ENCODE data around the gene NIF3L1.

NIF3L1 gene

DNA sequence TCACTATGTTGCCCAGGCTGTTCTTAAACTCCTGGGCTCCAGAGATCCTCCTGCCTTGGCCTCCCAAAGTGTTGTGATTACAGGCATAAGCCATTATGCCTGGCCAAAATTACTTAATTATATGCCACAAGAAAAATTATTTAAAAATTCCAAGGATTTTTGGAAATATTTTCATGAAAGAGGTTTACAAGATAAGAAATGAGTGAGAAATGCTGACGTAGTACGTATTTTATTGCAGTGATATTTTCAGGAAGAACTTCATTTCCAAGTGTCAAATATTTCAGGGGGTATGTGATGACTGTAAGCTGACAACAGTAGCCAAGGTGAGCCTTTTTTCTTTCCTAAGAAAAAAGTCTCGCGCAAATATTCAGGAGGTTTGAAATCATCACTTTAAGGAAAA lies 20.8 kb downstream of the NIF3L1 start:
- peaks cover 56% of the 10 kb centered on the region for H3K36me3 ChIP-seq (replicated peaks)
- no peak overlapping the region for H3K4me3 ChIP-seq
- DNase-seq (ENCODE audit: low spot score in 2 of 2), result no peak
- H3K9me3 ChIP-seq, result no peaks in the 10 kb centered on the region
- no peaks in the 10 kb centered on the region for H3K27me3 ChIP-seq (ENCODE audit: low read depth)
- no peaks in the 10 kb centered on the region for H3K4me1 ChIP-seq
- in situ Hi-C loops (cut with MboI; ENCODE audit: low sequenced_read_pairs), result loop anchor here (10.0 kb wide), 1 partner anchor 265 kb away; no protein-coding TSS in a partner anchor

DNA sequence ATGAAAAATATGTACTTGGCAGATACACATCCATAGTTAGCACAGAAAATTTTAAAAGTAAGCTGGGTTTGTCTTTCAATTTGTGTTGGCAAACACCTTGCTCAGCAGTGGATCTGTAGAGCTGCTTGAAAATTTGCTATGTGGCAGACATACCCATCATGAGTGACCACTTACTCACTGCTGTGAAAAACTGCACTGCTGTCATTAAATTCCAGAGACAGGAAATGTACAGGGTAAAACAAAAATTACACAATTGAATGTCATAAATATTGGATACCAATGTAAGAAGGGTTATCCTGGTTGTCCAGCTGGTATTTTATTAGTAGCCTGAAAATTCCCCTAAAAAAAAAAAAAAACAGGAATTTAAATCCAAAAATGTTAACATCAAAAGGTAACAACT lies 24.5 kb downstream of the NIF3L1 start:
- no peak overlapping the region for H3K4me3 ChIP-seq
- no peaks in the 10 kb centered on the region for H3K27me3 ChIP-seq (ENCODE audit: low read depth)
- in situ Hi-C loops (cut with MboI; ENCODE audit: low sequenced_read_pairs), result no loop called here
- peaks cover 66% of the 10 kb centered on the region for H3K36me3 ChIP-seq (replicated peaks)
- no peaks in the 10 kb centered on the region for H3K9me3 ChIP-seq
- no peak for DNase-seq (ENCODE audit: low spot score in 2 of 2)
- H3K4me1 ChIP-seq, result no peaks in the 10 kb centered on the region

GRCh38 chr2:200922439-200922838 lies 33.3 kb downstream of the NIF3L1 start:
- Histone ChIP-seq H3K36me3 (replicated peaks) (peaks cover 76% of the 10 kb centered on the region), H3K4me3 (no peak overlapping the region), H3K27me3 (ENCODE audit: low read depth) (no peaks in the 10 kb centered on the region), H3K4me1 (0 out of 2 replicates have a peak, but pooled peaks cover 2% of the 10 kb centered on the region), H3K9me3 (no peaks in the 10 kb centered on the region)
- DNase-seq (ENCODE audit: low spot score in 2 of 2), result no peak
- in situ Hi-C loops (cut with MboI; ENCODE audit: low sequenced_read_pairs), result no loop called here

DNA sequence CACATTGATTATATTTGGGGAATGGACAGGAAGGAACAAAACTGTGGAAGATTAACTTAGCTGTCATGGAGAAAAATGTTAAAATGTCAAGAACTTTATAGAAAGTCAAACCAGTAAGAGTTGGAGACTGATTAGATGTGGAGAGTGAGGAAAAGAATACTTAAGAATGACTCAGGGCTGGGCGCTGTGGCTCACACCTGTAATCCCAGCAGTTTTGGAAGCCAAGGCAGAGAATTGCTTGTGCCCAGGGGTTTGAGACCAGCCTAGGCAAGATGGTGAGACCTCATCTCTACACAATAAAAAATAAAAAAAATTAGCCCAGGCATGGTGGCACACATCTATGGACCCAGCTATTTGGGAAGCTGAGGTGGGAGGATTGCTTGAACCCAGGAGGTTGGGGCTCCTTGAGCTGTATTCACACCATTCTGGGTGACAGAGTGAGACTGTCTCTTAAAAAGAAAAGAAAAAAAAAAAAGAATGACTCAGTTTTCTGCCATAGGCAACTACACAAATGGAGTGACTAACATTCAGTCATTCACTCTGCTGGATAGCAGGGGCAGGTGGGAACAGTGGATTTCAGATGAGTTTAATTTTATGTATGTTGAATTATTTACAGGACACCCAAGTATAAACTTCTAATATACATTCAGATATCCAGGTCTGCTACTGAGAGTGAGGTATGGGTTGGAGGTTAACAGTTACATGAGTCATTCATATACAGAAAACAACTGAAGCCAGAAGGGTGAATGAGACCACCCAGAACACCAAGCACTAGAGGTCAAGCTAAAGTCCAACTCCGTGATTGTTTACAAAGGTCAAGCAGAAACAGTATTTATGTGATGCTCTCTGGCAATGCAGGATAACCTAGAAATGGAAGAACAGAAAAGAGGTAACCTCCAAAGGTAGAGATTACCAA lies 40.4 kb downstream of the NIF3L1 start:
- Histone ChIP-seq H3K36me3 (replicated peaks) (peaks cover 62% of the 10 kb centered on the region), H3K4me1 (no peaks in the 10 kb centered on the region), H3K9me3 (no peaks in the 10 kb centered on the region), H3K4me3 (no peak overlapping the region), H3K27me3 (ENCODE audit: low read depth) (no peaks in the 10 kb centered on the region)
- in situ Hi-C loops (cut with MboI; ENCODE audit: low sequenced_read_pairs), result no loop called here
- DNase-seq (ENCODE audit: low spot score in 2 of 2), result no peak

DNA sequence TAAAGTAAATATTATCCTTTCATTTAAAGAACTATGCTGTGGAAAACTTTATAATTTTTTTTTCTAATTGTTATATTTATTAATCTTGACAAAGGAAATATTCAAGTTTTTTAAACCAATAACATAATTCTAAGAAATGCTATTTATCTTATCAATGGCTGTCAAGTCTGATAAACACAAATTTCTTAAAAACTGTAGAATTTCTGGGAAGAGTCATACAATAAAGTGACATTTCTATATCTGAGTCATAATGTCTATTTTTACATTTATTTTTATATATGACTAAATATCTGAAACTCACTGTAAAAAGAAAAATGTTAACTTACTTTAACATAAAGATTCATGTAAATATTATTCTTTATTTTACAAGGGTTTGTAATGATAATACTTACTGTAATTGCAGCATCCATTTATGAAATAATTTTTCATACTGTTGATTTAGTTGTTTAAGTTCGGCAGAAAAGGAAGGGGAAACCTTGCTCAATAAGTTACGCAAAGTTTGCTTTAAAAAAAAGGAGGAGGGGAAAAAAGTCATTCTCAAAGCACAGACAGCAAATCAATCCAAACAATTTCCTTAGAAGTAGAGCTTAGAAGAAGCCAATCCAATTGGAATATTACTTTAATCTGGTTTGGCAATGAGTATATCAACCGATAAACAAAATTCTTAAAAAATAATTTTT lies 41.9 kb downstream of the NIF3L1 start:
- Histone ChIP-seq H3K4me3 (no peak overlapping the region), H3K9me3 (no peaks in the 10 kb centered on the region), H3K4me1 (no peaks in the 10 kb centered on the region), H3K27me3 (ENCODE audit: low read depth) (no peaks in the 10 kb centered on the region), H3K36me3 (replicated peaks) (peaks cover 62% of the 10 kb centered on the region)
- in situ Hi-C loops (cut with MboI; ENCODE audit: low sequenced_read_pairs), result no loop called here
- DNase-seq (ENCODE audit: low spot score in 2 of 2), result no peak

DNA sequence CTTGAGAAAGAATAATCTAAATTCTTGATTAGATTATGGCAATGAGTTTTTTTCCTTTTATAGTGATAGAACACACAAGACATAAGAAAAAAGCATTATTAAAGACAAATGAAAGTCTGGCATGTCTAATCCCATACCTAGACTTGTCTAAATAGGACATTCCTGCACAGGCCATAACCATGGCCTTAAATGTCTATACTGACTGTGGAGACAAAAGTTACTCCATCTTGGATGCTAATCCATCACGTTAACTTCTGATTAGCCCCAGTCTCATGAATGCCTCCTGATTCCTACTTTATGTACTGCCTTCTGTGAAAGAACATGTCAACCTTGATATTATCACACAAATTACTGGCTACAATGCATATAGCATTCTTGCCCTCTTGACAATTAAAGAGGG lies 50.7 kb downstream of the NIF3L1 start:
- Histone ChIP-seq H3K9me3 (no peaks in the 10 kb centered on the region), H3K4me3 (no peak overlapping the region), H3K27me3 (ENCODE audit: low read depth) (no peaks in the 10 kb centered on the region), H3K36me3 (replicated peaks) (peaks cover 72% of the 10 kb centered on the region), H3K4me1 (no peaks in the 10 kb centered on the region)
- in situ Hi-C loops (cut with MboI; ENCODE audit: low sequenced_read_pairs), result no loop called here
- no peak for DNase-seq (ENCODE audit: low spot score in 2 of 2)

- H3K36me3 ChIP-seq (replicated peaks), result peaks cover 60% of the 10 kb centered on the region
- no peaks in the 10 kb centered on the region for H3K27me3 ChIP-seq (ENCODE audit: low read depth)
- H3K4me3 ChIP-seq, result no peak overlapping the region
- H3K9me3 ChIP-seq, result no peaks in the 10 kb centered on the region
- in situ Hi-C loops (cut with MboI; ENCODE audit: low sequenced_read_pairs), result no loop called here
- no peaks in the 10 kb centered on the region for H3K4me1 ChIP-seq
- no peak for DNase-seq (ENCODE audit: low spot score in 2 of 2)
Measured at GRCh38 chr2:200943527-200944105, 54.4 kb downstream of the NIF3L1 start.

DNA sequence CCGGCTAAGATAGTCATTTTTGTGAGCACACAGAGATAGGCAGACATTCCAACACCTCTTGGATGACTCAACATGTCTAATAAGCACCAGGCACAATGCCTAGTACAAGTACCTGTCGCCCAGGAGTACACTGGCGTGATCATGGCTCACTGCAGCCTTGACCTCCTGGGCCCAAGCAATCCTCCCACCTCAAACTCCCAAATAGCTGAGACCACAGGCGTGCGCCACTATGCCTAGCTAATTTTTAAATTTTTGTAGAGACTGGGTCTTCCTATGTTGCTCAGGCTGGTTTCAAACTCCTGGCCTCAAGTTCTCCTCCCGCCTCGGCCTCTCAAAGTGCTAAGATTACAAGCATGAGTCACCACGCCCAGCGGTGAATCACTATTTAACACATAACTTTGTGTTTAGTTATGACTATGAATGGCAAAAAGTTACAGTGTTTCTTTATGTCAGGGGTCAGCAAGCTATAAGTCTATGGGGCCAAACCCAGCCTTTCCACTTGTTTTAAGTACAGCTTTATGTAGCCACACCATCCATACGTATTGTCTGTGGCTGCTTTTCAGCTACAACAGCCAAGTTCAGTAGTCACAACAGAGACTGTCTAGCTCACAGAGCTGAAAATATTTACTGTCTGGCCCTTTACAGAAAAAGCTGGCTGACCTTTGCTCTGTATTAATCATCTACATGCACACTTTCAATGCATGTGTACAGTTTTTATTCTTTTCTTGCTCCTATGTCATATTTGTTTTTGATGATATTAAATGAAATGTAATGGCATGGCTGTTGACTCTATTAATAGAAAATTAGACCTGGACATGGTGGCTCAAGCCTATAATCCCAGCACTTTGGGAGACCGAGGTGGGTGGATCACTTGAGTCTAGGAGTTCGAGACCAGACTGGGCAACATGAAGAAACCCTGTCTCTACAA lies 55.6 kb downstream of the NIF3L1 start:
- Histone ChIP-seq H3K9me3 (no peaks in the 10 kb centered on the region), H3K36me3 (replicated peaks) (peaks cover 60% of the 10 kb centered on the region), H3K27me3 (ENCODE audit: low read depth) (no peaks in the 10 kb centered on the region), H3K4me3 (no peak overlapping the region), H3K4me1 (no peaks in the 10 kb centered on the region)
- in situ Hi-C loops (cut with MboI; ENCODE audit: low sequenced_read_pairs), result no loop called here
- no peak for DNase-seq (ENCODE audit: low spot score in 2 of 2)

GRCh38 chr2:200945395-200945729 lies 56.2 kb downstream of the NIF3L1 start:
- H3K27me3 ChIP-seq (ENCODE audit: low read depth), result no peaks in the 10 kb centered on the region
- H3K36me3 ChIP-seq (replicated peaks), result peaks cover 54% of the 10 kb centered on the region
- H3K4me3 ChIP-seq, result no peak overlapping the region
- no peaks in the 10 kb centered on the region for H3K4me1 ChIP-seq
- in situ Hi-C loops (cut with MboI; ENCODE audit: low sequenced_read_pairs), result no loop called here
- DNase-seq (ENCODE audit: low spot score in 2 of 2), result no peak
- H3K9me3 ChIP-seq, result no peaks in the 10 kb centered on the region

- H3K36me3 ChIP-seq (replicated peaks), result peaks cover 52% of the 10 kb centered on the region
- in situ Hi-C loops (cut with MboI; ENCODE audit: low sequenced_read_pairs), result no loop called here
- no peaks in the 10 kb centered on the region for H3K4me1 ChIP-seq
- no peaks in the 10 kb centered on the region for H3K9me3 ChIP-seq
- no peaks in the 10 kb centered on the region for H3K27me3 ChIP-seq (ENCODE audit: low read depth)
- no peak overlapping the region for H3K4me3 ChIP-seq
- DNase-seq (ENCODE audit: low spot score in 2 of 2), result no peak
Measured at GRCh38 chr2:200950378-200950777, 61.2 kb downstream of the NIF3L1 start.

All from HAP-1 (cell line).